ENCODE results near the gene NT5DC3.

DNA sequence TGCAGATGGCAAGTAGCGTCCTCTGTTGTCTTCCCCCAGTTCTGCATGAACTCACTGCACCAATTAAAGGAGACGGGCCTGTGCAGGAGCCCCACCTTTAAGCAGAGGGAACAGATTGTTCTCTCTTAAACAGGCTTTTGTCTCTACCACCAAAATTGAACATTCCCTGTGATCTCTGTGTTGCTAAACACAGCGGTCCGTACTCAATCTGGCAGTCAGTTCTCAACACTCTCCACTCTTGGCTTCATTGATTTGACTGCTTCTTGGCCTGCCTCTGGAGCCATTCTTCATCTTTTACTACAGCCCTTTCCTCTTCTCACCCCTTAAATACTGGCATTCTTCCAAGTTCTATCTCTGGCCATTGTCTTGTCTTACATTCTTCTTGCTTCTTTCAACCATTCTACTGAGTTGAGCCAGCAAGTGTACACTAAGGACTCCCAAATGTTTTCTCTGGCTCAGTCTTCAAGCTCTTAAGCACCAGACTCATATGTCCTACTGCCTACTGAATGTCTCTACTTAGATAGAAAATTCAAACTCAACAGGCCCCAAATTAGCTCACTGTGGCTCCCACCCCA is 8.0 kb upstream of the NT5DC3 start:
- TF ChIP-seq, protein P1, sequence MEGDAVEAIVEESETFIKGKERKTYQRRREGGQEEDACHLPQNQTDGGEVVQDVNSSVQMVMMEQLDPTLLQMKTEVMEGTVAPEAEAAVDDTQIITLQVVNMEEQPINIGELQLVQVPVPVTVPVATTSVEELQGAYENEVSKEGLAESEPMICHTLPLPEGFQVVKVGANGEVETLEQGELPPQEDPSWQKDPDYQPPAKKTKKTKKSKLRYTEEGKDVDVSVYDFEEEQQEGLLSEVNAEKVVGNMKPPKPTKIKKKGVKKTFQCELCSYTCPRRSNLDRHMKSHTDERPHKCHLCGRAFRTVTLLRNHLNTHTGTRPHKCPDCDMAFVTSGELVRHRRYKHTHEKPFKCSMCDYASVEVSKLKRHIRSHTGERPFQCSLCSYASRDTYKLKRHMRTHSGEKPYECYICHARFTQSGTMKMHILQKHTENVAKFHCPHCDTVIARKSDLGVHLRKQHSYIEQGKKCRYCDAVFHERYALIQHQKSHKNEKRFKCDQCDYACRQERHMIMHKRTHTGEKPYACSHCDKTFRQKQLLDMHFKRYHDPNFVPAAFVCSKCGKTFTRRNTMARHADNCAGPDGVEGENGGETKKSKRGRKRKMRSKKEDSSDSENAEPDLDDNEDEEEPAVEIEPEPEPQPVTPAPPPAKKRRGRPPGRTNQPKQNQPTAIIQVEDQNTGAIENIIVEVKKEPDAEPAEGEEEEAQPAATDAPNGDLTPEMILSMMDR (IDR thresholded peaks at IDR 0.05): no peak
- TF ChIP-seq POLR2A (IDR thresholded peaks at IDR 0.05): no peak

Data from testis (tissue), 2 donors.